Stimulated activated CD4-positive, alpha-beta T cell treated with anti-CD3 and anti-CD28 coated beads, Interleukin-12 subunit alpha, Interleukin-12 subunit beta, amount 100 ng/mL, for 24 hours (primary cell): ENCODE measurements around the gene KRT24.
"Not testable (repeated sequence)": the region's sequence is repeated elsewhere in the genome, so short reads cannot be mapped to it uniquely, and the experiment has no call there.

Experiments
- DNase-seq, 2 experiments: peaks; one replicate each; pipeline ENCODE4 v3.0.0-alpha.2; 2020; ENCODE audit warnings: low read depth in 2 of 2

KRT24 gene

GRCh38 chr17:40703652-40704051 lies at the start of gene KRT24:
TSS of gene KRT24 (minus strand) at chr17:40703752. CDS start at chr17:40703693, 59 bp downstream.
- DNase-seq: no peak

- DNase-seq: no peak
Observed at GRCh38 chr17:40751065-40751464, 47.5 kb upstream of the KRT24 start.

- no peak for DNase-seq
Observed at GRCh38 chr17:40750391-40750790, 46.8 kb upstream of the KRT24 start.

GRCh38 chr17:40748666-40749065 lies 45.1 kb upstream of the KRT24 start:
- DNase-seq: not testable (repeated sequence)

GRCh38 chr17:40738553-40738952 lies 35.0 kb upstream of the KRT24 start:
- DNase-seq: no peak

- no peak for DNase-seq
Observed at GRCh38 chr17:40735016-40735415, 31.5 kb upstream of the KRT24 start.

GRCh38 chr17:40734018-40734417 lies 30.5 kb upstream of the KRT24 start:
- no peak for DNase-seq

- DNase-seq: no peak
Observed at GRCh38 chr17:40730970-40731369, 27.4 kb upstream of the KRT24 start.

GRCh38 chr17:40727447-40728231 lies 24.1 kb upstream of the KRT24 start:
- DNase-seq: no peak

GRCh38 chr17:40726919-40727318 lies 23.4 kb upstream of the KRT24 start:
- DNase-seq: no peak

- DNase-seq: no peak
Observed at GRCh38 chr17:40724656-40725055, 21.1 kb upstream of the KRT24 start.

GRCh38 chr17:40722241-40722640 lies 18.7 kb upstream of the KRT24 start:
- no peak for DNase-seq

- DNase-seq: no peak
Observed at GRCh38 chr17:40720899-40721298, 17.3 kb upstream of the KRT24 start.

GRCh38 chr17:40718930-40719329 lies 15.4 kb upstream of the KRT24 start:
- DNase-seq: no peak

GRCh38 chr17:40717776-40718175 lies 14.2 kb upstream of the KRT24 start:
- no peak for DNase-seq

GRCh38 chr17:40714473-40714872 lies 10.9 kb upstream of the KRT24 start:
- no peak for DNase-seq

GRCh38 chr17:40707745-40708144 lies 4.2 kb upstream of the KRT24 start:
- DNase-seq: no peak

GRCh38 chr17:40705584-40705983 lies 2.0 kb upstream of the KRT24 start:
- no peak for DNase-seq

GRCh38 chr17:40702271-40702670 lies 1.3 kb downstream of the KRT24 start:
- DNase-seq: no peak

- no peak for DNase-seq
Observed at GRCh38 chr17:40699853-40700252, 3.7 kb downstream of the KRT24 start.

GRCh38 chr17:40699371-40699770 lies 4.2 kb downstream of the KRT24 start:
- no peak for DNase-seq

GRCh38 chr17:40697297-40697696 lies 6.3 kb downstream of the KRT24 start:
- DNase-seq: no peak

- DNase-seq: no peak
Observed at GRCh38 chr17:40696651-40697072, 6.9 kb downstream of the KRT24 start.
